Measurements from ENCODE around the gene SEC23B. TPM values are rescaled to one million over a fixed set of nuclear protein-coding genes. Genes with fewer than 3 reads are reported as not detected.
"Not testable (repeated sequence)": the region's sequence is repeated elsewhere in the genome, so short reads cannot be mapped to it uniquely, and the experiment has no call there.

The SEC23B gene
- total RNA-seq, 2 donors from 2014 or later, result 29.0 to 36.3 TPM

- intact Hi-C loops (cut with DNase I), result no loop called here
- WGBS, 2 donors, result 3 to 4% methylated on average over 19 to 31 of the region's 31 CpGs
- Histone ChIP-seq H3K4me1 (peaks cover 13% of the 10 kb centered on the region), H3K36me3 (replicated peaks in 1 of 2; ENCODE audit: insufficient read depth in 1 of 2, low read depth in 2 of 2) (peaks cover 0 to 3% of the 10 kb centered on the region in 2 donors), H3K27ac (peak within 1 kb of the TSS in 3 of 4 donors; percentile 19 to 62 (median 58)), H3K27me3 (no peaks in the 10 kb centered on the region), H3K4me3 (peak within 1 kb of the TSS; percentile 35 to 72), H3K9me3 (no peaks in the 10 kb centered on the region)
- ATAC-seq (peak; percentile 100), DNase-seq (peak; percentile 85 to 88 (median 88))
- TF ChIP-seq POLR2A (IDR thresholded peaks at IDR 0.05), result peak in 2 of 3 donors; percentile 54
- TF ChIP-seq, protein P1, sequence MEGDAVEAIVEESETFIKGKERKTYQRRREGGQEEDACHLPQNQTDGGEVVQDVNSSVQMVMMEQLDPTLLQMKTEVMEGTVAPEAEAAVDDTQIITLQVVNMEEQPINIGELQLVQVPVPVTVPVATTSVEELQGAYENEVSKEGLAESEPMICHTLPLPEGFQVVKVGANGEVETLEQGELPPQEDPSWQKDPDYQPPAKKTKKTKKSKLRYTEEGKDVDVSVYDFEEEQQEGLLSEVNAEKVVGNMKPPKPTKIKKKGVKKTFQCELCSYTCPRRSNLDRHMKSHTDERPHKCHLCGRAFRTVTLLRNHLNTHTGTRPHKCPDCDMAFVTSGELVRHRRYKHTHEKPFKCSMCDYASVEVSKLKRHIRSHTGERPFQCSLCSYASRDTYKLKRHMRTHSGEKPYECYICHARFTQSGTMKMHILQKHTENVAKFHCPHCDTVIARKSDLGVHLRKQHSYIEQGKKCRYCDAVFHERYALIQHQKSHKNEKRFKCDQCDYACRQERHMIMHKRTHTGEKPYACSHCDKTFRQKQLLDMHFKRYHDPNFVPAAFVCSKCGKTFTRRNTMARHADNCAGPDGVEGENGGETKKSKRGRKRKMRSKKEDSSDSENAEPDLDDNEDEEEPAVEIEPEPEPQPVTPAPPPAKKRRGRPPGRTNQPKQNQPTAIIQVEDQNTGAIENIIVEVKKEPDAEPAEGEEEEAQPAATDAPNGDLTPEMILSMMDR (IDR thresholded peaks at IDR 0.05), result no peak
Observed at GRCh38 chr20:18496740-18497592, 10.8 kb upstream of the SEC23B start, which contains the start of gene RBBP9. TSS of gene RBBP9 (minus strand) at chr20:18497225. CDS start at chr20:18497167, 58 bp downstream.

DNA sequence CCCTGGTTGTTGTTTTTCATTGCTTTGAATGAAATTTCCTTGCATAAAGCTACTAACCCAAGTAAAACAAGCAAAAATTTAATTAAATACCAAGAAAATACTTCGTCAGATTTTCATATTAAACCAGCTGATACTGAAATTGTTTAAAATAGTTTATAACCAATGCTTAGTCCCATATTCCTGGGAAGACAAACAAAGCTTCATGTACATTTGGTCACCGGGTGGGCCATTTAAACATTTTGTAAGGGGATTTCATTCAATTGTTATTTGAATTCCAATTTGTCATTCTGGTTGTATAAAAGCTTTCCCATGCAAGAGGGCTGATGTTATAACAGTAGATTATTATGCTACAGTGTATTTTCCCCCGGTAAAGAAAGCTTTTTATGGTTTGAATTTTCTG, 10.1 kb upstream of the SEC23B start:
- TF ChIP-seq, protein P1 (IDR thresholded peaks at IDR 0.05), result no peak
- no peak for TF ChIP-seq POLR2A (IDR thresholded peaks at IDR 0.05)
- ATAC-seq (no peak), DNase-seq (no peak)
- Histone ChIP-seq H3K27me3 (no peaks in the 10 kb centered on the region), H3K36me3 (replicated peaks in 1 of 2; ENCODE audit: insufficient read depth in 1 of 2, low read depth in 2 of 2) (peaks cover 0 to 3% of the 10 kb centered on the region in 2 donors), H3K27ac (peak overlapping the region in 2 of 4 donors; percentile 19 to 62), H3K4me1 (peaks cover 13% of the 10 kb centered on the region), H3K9me3 (no peaks in the 10 kb centered on the region), H3K4me3 (no peak overlapping the region)
- 89% methylated on average over 3 of the region's 3 CpGs for WGBS, 2 donors
- intact Hi-C loops (cut with DNase I), result no loop called here

GRCh38 chr20:18501672-18502071, 6.1 kb upstream of the SEC23B start:
- intact Hi-C loops (cut with DNase I); H3K9me3 ChIP-seq; DNase-seq; H3K4me3 ChIP-seq; H3K27me3 ChIP-seq; H3K27ac ChIP-seq; H3K4me1 ChIP-seq; H3K36me3 ChIP-seq (replicated peaks in 1 of 2; ENCODE audit: insufficient read depth in 1 of 2, low read depth in 2 of 2); ATAC-seq: not testable (repeated sequence)
- 41 to 46% methylated on average over 1 of the region's 1 CpG for WGBS, 2 donors

GRCh38 chr20:18504479-18505060, 3.2 kb upstream of the SEC23B start:
- Histone ChIP-seq H3K9me3 (no peaks in the 10 kb centered on the region), H3K27ac (peak overlapping the region in 2 of 4 donors; percentile 53 to 68), H3K4me3 (no peak overlapping the region), H3K4me1 (peaks cover 15% of the 10 kb centered on the region), H3K27me3 (no peaks in the 10 kb centered on the region), H3K36me3 (replicated peaks in 1 of 2; ENCODE audit: insufficient read depth in 1 of 2, low read depth in 2 of 2) (no peaks in the 10 kb centered on the region)
- DNase-seq, result peak; percentile 25 to 68 (median 44)
- intact Hi-C loops (cut with DNase I), result no loop called here
- peak in 2 of 3 donors; percentile 40 to 44 for TF ChIP-seq POLR2A (IDR thresholded peaks at IDR 0.05)
- TF ChIP-seq, protein P1 (IDR thresholded peaks at IDR 0.05), result no peak
- WGBS, 2 donors, result 39 to 57% methylated on average over 29 to 31 of the region's 31 CpGs
- ATAC-seq, result no peak

- DNase-seq, result no peak
Observed at GRCh38 chr20:18506744-18507143, 996 bp upstream of the SEC23B start.

More at GRCh38 chr20:18506744-18507143, 996 bp upstream of the SEC23B start:
- WGBS, 2 donors, result 54 to 58% methylated on average over 8 of the region's 8 CpGs
- Histone ChIP-seq H3K4me3 (no peak overlapping the region), H3K4me1 (peaks cover 36% of the 10 kb centered on the region), H3K27me3 (no peaks in the 10 kb centered on the region), H3K27ac (peak overlapping the region; percentile 95 to 98 (median 97)), H3K9me3 (no peaks in the 10 kb centered on the region), H3K36me3 (replicated peaks in 1 of 2; ENCODE audit: insufficient read depth in 1 of 2, low read depth in 2 of 2) (peaks cover 0 to 3% of the 10 kb centered on the region in 2 donors)
- intact Hi-C loops (cut with DNase I), result no loop called here
- no peak for ATAC-seq
- TF ChIP-seq, protein P1 (IDR thresholded peaks at IDR 0.05), result no peak
- no peak for TF ChIP-seq POLR2A (IDR thresholded peaks at IDR 0.05)

Measured in body of pancreas (tissue), 4 donors.